ENCODE data around the gene ZNF32.

ZNF32 gene

GRCh38 chr10:43688348-43688892 lies 39.7 kb upstream of the ZNF32 start:
- Histone ChIP-seq H3K36me3 (replicated peaks in 1 of 2; ENCODE audit: control insufficient read depth in 2 of 2, insufficient read depth in 2 of 2, low read length in 2 of 2) (no peaks in the 10 kb centered on the region), H3K23ac (ENCODE audit: low read depth, low read length, poor library complexity) (no peak overlapping the region), H4K91ac (ENCODE audit: low read depth, low read length, poor library complexity) (no peak overlapping the region), H2BK12ac (ENCODE audit: low read length) (no peak overlapping the region), H4K8ac (ENCODE audit: low read depth, low read length) (no peak overlapping the region), H2BK120ac (ENCODE audit: low read depth, low read length) (no peak overlapping the region), H3K27me3 (ENCODE audit: control insufficient read depth in 3 of 3, insufficient read depth in 3 of 3, low read depth in 1 of 3, low read length in 3 of 3) (peaks cover 0 to 35% (median 8%) of the 10 kb centered on the region in 3 experiments), H2AK5ac (ENCODE audit: low read depth, low read length) (peak overlapping the region; percentile 20), H3K18ac (ENCODE audit: low read length) (peak overlapping the region; percentile 5), H3K9me3 (replicated peaks in 1 of 2; ENCODE audit: control insufficient read depth in 2 of 2, insufficient read depth in 1 of 2, low read depth in 1 of 2, low read length in 2 of 2) (no peaks in the 10 kb centered on the region), H3K14ac (ENCODE audit: low read length) (no peak overlapping the region), H2AFZ (ENCODE audit: low read length) (no peak overlapping the region), H2BK5ac (ENCODE audit: low read length) (no peak overlapping the region), H2BK15ac (ENCODE audit: low read length) (peak overlapping the region; percentile 16), H3K27ac (replicated peaks; ENCODE audit: low read length) (no peak overlapping the region), H3K4ac (ENCODE audit: low read length) (no peak overlapping the region), H3K4me1 (ENCODE audit: control insufficient read depth in 2 of 2, insufficient read depth in 1 of 2, low read depth in 1 of 2, low read length in 2 of 2) (peaks cover 2 to 3% of the 10 kb centered on the region in 2 donors), H3K79me1 (ENCODE audit: low read depth, low read length) (no peaks in the 10 kb centered on the region), H3K9ac (ENCODE audit: low read depth, low read length, poor library complexity) (no peak overlapping the region), H3K4me3 (ENCODE audit: low read length in 2 of 2) (no peak overlapping the region), H3K4me2 (ENCODE audit: insufficient read depth, low read length, poor library complexity, severe bottlenecking) (no peak overlapping the region)
- WGBS, 2 donors (ENCODE audit: extremely low coverage in 2 of 2, insufficient read length in 2 of 2, insufficient replicate concordance in 1 of 2) = no CpG with 5 or more reads among the region's 16 CpGs
- no peak for DNase-seq (ENCODE audit: low spot score)

- H3K4me3 ChIP-seq (ENCODE audit: low read length in 2 of 2) = no peak overlapping the region
These were observed 38.7 kb upstream of the ZNF32 start for GRCh38 chr10:43687373-43687772.

GRCh38 chr10:43686414-43686813 lies 37.7 kb upstream of the ZNF32 start:
- no peak overlapping the region for H2BK15ac ChIP-seq (ENCODE audit: low read length)
- no peak overlapping the region for H3K4me3 ChIP-seq (ENCODE audit: low read length in 2 of 2)
- no peak overlapping the region for H3K27ac ChIP-seq (replicated peaks; ENCODE audit: low read length)
- H3K4me2 ChIP-seq (ENCODE audit: insufficient read depth, low read length, poor library complexity, severe bottlenecking) = no peak overlapping the region
- H3K36me3 ChIP-seq (replicated peaks in 1 of 2; ENCODE audit: control insufficient read depth in 2 of 2, insufficient read depth in 2 of 2, low read length in 2 of 2) = no peaks in the 10 kb centered on the region
- H3K9me3 ChIP-seq (replicated peaks in 1 of 2; ENCODE audit: control insufficient read depth in 2 of 2, insufficient read depth in 1 of 2, low read depth in 1 of 2, low read length in 2 of 2) = no peaks in the 10 kb centered on the region
- no peaks in the 10 kb centered on the region for H3K79me1 ChIP-seq (ENCODE audit: low read depth, low read length)
- no CpG with 5 or more reads among the region's 6 CpGs for WGBS, 2 donors (ENCODE audit: extremely low coverage in 2 of 2, insufficient read length in 2 of 2, insufficient replicate concordance in 1 of 2)
- no peak for DNase-seq (ENCODE audit: low spot score)
- H4K8ac ChIP-seq (ENCODE audit: low read depth, low read length) = no peak overlapping the region
- no peak overlapping the region for H3K4ac ChIP-seq (ENCODE audit: low read length)
- H3K4me1 ChIP-seq (ENCODE audit: control insufficient read depth in 2 of 2, insufficient read depth in 1 of 2, low read depth in 1 of 2, low read length in 2 of 2) = peaks cover 2 to 3% of the 10 kb centered on the region in 2 donors
- H2AFZ ChIP-seq (ENCODE audit: low read length) = no peak overlapping the region
- no peak overlapping the region for H3K14ac ChIP-seq (ENCODE audit: low read length)
- H2BK12ac ChIP-seq (ENCODE audit: low read length) = no peak overlapping the region
- no peak overlapping the region for H2BK120ac ChIP-seq (ENCODE audit: low read depth, low read length)
- H2BK5ac ChIP-seq (ENCODE audit: low read length) = no peak overlapping the region
- H3K18ac ChIP-seq (ENCODE audit: low read length) = no peak overlapping the region
- H3K23ac ChIP-seq (ENCODE audit: low read depth, low read length, poor library complexity) = no peak overlapping the region
- peaks cover 0 to 17% (median 8%) of the 10 kb centered on the region in 3 experiments for H3K27me3 ChIP-seq (ENCODE audit: control insufficient read depth in 3 of 3, insufficient read depth in 3 of 3, low read depth in 1 of 3, low read length in 3 of 3)
- H2AK5ac ChIP-seq (ENCODE audit: low read depth, low read length) = no peak overlapping the region
- no peak overlapping the region for H4K91ac ChIP-seq (ENCODE audit: low read depth, low read length, poor library complexity)
- no peak overlapping the region for H3K9ac ChIP-seq (ENCODE audit: low read depth, low read length, poor library complexity)

More at GRCh38 chr10:43687373-43687772, 38.7 kb upstream of the ZNF32 start:
- no peak overlapping the region for H3K4me2 ChIP-seq (ENCODE audit: insufficient read depth, low read length, poor library complexity, severe bottlenecking)
- H3K36me3 ChIP-seq (replicated peaks in 1 of 2; ENCODE audit: control insufficient read depth in 2 of 2, insufficient read depth in 2 of 2, low read length in 2 of 2) = no peaks in the 10 kb centered on the region
- H3K9me3 ChIP-seq (replicated peaks in 1 of 2; ENCODE audit: control insufficient read depth in 2 of 2, insufficient read depth in 1 of 2, low read depth in 1 of 2, low read length in 2 of 2) = no peaks in the 10 kb centered on the region
- peaks cover 2 to 3% of the 10 kb centered on the region in 2 donors for H3K4me1 ChIP-seq (ENCODE audit: control insufficient read depth in 2 of 2, insufficient read depth in 1 of 2, low read depth in 1 of 2, low read length in 2 of 2)
- no peak overlapping the region for H2BK12ac ChIP-seq (ENCODE audit: low read length)
- no peak overlapping the region for H4K91ac ChIP-seq (ENCODE audit: low read depth, low read length, poor library complexity)
- H3K14ac ChIP-seq (ENCODE audit: low read length) = no peak overlapping the region
- H3K27me3 ChIP-seq (ENCODE audit: control insufficient read depth in 3 of 3, insufficient read depth in 3 of 3, low read depth in 1 of 3, low read length in 3 of 3) = peaks cover 0 to 26% (median 8%) of the 10 kb centered on the region in 3 experiments
- no peak overlapping the region for H2BK5ac ChIP-seq (ENCODE audit: low read length)
- H3K27ac ChIP-seq (replicated peaks; ENCODE audit: low read length) = no peak overlapping the region
- H2BK120ac ChIP-seq (ENCODE audit: low read depth, low read length) = no peak overlapping the region
- DNase-seq (ENCODE audit: low spot score) = no peak
- H3K4ac ChIP-seq (ENCODE audit: low read length) = no peak overlapping the region
- no peak overlapping the region for H2BK15ac ChIP-seq (ENCODE audit: low read length)
- no peak overlapping the region for H2AFZ ChIP-seq (ENCODE audit: low read length)
- no peak overlapping the region for H3K9ac ChIP-seq (ENCODE audit: low read depth, low read length, poor library complexity)
- no peak overlapping the region for H3K18ac ChIP-seq (ENCODE audit: low read length)
- peak overlapping the region; percentile 50 for H2AK5ac ChIP-seq (ENCODE audit: low read depth, low read length)
- H3K23ac ChIP-seq (ENCODE audit: low read depth, low read length, poor library complexity) = no peak overlapping the region
- H4K8ac ChIP-seq (ENCODE audit: low read depth, low read length) = no peak overlapping the region
- no peaks in the 10 kb centered on the region for H3K79me1 ChIP-seq (ENCODE audit: low read depth, low read length)
- no CpG with 5 or more reads among the region's 7 CpGs for WGBS, 2 donors (ENCODE audit: extremely low coverage in 2 of 2, insufficient read length in 2 of 2, insufficient replicate concordance in 1 of 2)

- Histone ChIP-seq H2BK15ac (ENCODE audit: low read length) (no peak overlapping the region), H2BK120ac (ENCODE audit: low read depth, low read length) (no peak overlapping the region), H2BK5ac (ENCODE audit: low read length) (no peak overlapping the region), H3K4ac (ENCODE audit: low read length) (no peak overlapping the region), H3K23ac (ENCODE audit: low read depth, low read length, poor library complexity) (no peak overlapping the region), H3K27ac (replicated peaks; ENCODE audit: low read length) (no peak overlapping the region), H2AFZ (ENCODE audit: low read length) (no peak overlapping the region), H3K4me3 (ENCODE audit: low read length in 2 of 2) (no peak overlapping the region), H3K79me1 (ENCODE audit: low read depth, low read length) (no peaks in the 10 kb centered on the region), H4K91ac (ENCODE audit: low read depth, low read length, poor library complexity) (no peak overlapping the region), H3K9ac (ENCODE audit: low read depth, low read length, poor library complexity) (no peak overlapping the region), H3K18ac (ENCODE audit: low read length) (no peak overlapping the region), H4K8ac (ENCODE audit: low read depth, low read length) (no peak overlapping the region), H3K4me2 (ENCODE audit: insufficient read depth, low read length, poor library complexity, severe bottlenecking) (no peak overlapping the region), H2BK12ac (ENCODE audit: low read length) (no peak overlapping the region), H3K4me1 (ENCODE audit: control insufficient read depth in 2 of 2, insufficient read depth in 1 of 2, low read depth in 1 of 2, low read length in 2 of 2) (peaks cover 2 to 3% of the 10 kb centered on the region in 2 donors), H3K36me3 (replicated peaks in 1 of 2; ENCODE audit: control insufficient read depth in 2 of 2, insufficient read depth in 2 of 2, low read length in 2 of 2) (no peaks in the 10 kb centered on the region), H3K14ac (ENCODE audit: low read length) (no peak overlapping the region), H3K27me3 (ENCODE audit: control insufficient read depth in 3 of 3, insufficient read depth in 3 of 3, low read depth in 1 of 3, low read length in 3 of 3) (peaks cover 0 to 10% (median 6%) of the 10 kb centered on the region in 3 experiments), H3K9me3 (replicated peaks in 1 of 2; ENCODE audit: control insufficient read depth in 2 of 2, insufficient read depth in 1 of 2, low read depth in 1 of 2, low read length in 2 of 2) (no peaks in the 10 kb centered on the region), H2AK5ac (ENCODE audit: low read depth, low read length) (no peak overlapping the region)
- WGBS, 2 donors (ENCODE audit: extremely low coverage in 2 of 2, insufficient read length in 2 of 2, insufficient replicate concordance in 1 of 2) = no CpG with 5 or more reads among the region's 8 CpGs
- no peak for DNase-seq (ENCODE audit: low spot score)
These were observed 37.1 kb upstream of the ZNF32 start for GRCh38 chr10:43685744-43686143.

Data from neuronal stem cell (in vitro differentiated cells).